HL-60 (cell line): ENCODE results near the gene SULT2B1.

Source experiments
- DNase-seq, 2 experiments: peaks; one replicate each; pipeline ENCODE4 v3.0.0-alpha.2; 2010 to 2020; ENCODE audit warnings: low read depth in 1 of 2, low spot score in 1 of 2
- H3K27ac ChIP-seq: fragments of 250-450 bp; sonication (Bioruptor Pico); replicated peaks from 2 replicates; pipeline ENCODE4 v1.5.1; 2020; ENCODE audit warnings: mild to moderate bottlenecking, moderate library complexity
- H3K27me3 ChIP-seq: fragments of 250-450 bp; sonication (Bioruptor Pico); 2 replicates; pipeline ENCODE4 v1.5.1; 2021; ENCODE audit warnings: mild to moderate bottlenecking, moderate library complexity; ENCODE audit not compliant: insufficient read depth, poor library complexity, severe bottlenecking
- H3K4me3 ChIP-seq: replicated peaks from 2 replicates; pipeline ENCODE4 v1.5.1; 2011; ENCODE audit warnings: mild to moderate bottlenecking, control low read depth, low read length; ENCODE audit not compliant: insufficient read depth
- CTCF ChIP-seq: IDR thresholded peaks from one replicate; pipeline ENCODE4 v1.5.1; 2011; ENCODE audit warnings: low read length, control low read depth, inconsistent platforms; ENCODE audit not compliant: insufficient read depth
- GABPA ChIP-seq: IDR thresholded peaks from 2 replicates; pipeline ENCODE4 v1.6.1; 2012; ENCODE audit warnings: low read depth
- POLR2AphosphoS5 ChIP-seq: IDR thresholded peaks from 2 replicates; pipeline ENCODE4 v1.6.1; 2012; ENCODE audit warnings: low read depth
- REST ChIP-seq: IDR thresholded peaks from 2 replicates; pipeline ENCODE4 v1.6.1; 2012; ENCODE audit warnings: low read depth; ENCODE audit not compliant: insufficient replicate concordance
- SPI1 ChIP-seq: IDR thresholded peaks from 2 replicates; pipeline ENCODE4 v1.6.1; 2012; ENCODE audit warnings: low read depth, mild to moderate bottlenecking, borderline replicate concordance

SULT2B1 gene

GRCh38 chr19:48613852-48614435 is 62.0 kb downstream of the SULT2B1 start:
- no peak overlapping the region for H3K4me3 ChIP-seq
- no peaks in the 10 kb centered on the region for H3K27me3 ChIP-seq
- no peak overlapping the region for H3K27ac ChIP-seq
- DNase-seq, result no peak
- no peak for TF ChIP-seq GABPA
- no peak for TF ChIP-seq CTCF
- TF ChIP-seq POLR2AphosphoS5, result no peak; the same call in 1 of the 2 replicates
- TF ChIP-seq REST, result no peak
- no peak for TF ChIP-seq SPI1

- Histone ChIP-seq H3K27ac (no peak within 1 kb of the TSS), H3K4me3 (no peak within 1 kb of the TSS), H3K27me3 (no peaks in the 10 kb centered on the region)
- no peak for DNase-seq
- TF ChIP-seq SPI1 (no peak), POLR2AphosphoS5 (peak; percentile 89)
These were observed 62.7 kb downstream of the SULT2B1 start, which contains the start of gene FAM83E for GRCh38 chr19:48614436-48615230. Gene FAM83E, minus strand, starts transcription at chr19:48615076. Its CDS starts 1,704 bp downstream, at chr19:48613372.

GRCh38 chr19:48615231-48616040 is 63.5 kb downstream of the SULT2B1 start:
- DNase-seq, result no peak
- no peak for TF ChIP-seq POLR2AphosphoS5
- no peak for TF ChIP-seq REST
- no peak for TF ChIP-seq CTCF
- TF ChIP-seq GABPA, result no peak
- TF ChIP-seq SPI1, result no peak
- no peak overlapping the region for H3K27ac ChIP-seq
- H3K27me3 ChIP-seq, result no peaks in the 10 kb centered on the region
- H3K4me3 ChIP-seq, result no peak overlapping the region

GRCh38 chr19:48616041-48616436 is 64.1 kb downstream of the SULT2B1 start:
- no peak for DNase-seq
- no peak for TF ChIP-seq REST
- TF ChIP-seq POLR2AphosphoS5, result no peak; the same call in 1 of the 2 replicates
- no peak for TF ChIP-seq SPI1
- no peak for TF ChIP-seq CTCF
- TF ChIP-seq GABPA, result no peak
- Histone ChIP-seq H3K27ac (no peak overlapping the region), H3K4me3 (no peak overlapping the region), H3K27me3 (no peaks in the 10 kb centered on the region)
